Right hindlimb (tissue), 1 donor: Measurements from ENCODE around the gene FBXW9.
A peak's percentile ranks its signal among the peaks of the same experiment; 100 is the strongest.
"Not testable (repeated sequence)": the region's sequence is repeated elsewhere in the genome, so short reads cannot be mapped to it uniquely, and the experiment has no call there.

ENCODE experiments used
- DNase-seq: peaks from one replicate; pipeline ENCODE4 v3.0.0-alpha.2; 2018

The FBXW9 gene

DNA sequence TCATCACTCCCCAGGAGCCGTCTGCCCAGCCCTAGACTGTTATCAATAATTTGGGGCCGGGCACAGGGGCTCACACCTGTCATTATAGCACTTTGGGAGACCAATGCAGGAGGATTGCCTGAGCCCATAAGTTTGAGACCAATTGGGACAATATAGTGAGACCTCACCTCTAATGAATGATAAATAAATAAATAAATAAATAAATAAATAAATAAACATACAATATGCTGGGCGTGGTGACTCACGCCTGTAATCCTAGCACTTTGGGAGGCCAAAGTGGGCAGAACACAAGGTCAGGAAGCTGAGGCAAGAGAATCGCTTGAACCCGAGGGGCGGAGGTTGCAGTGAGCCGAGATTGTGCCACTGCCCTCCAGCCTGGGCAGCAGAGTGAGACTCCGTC lies 16.9 kb upstream of the FBXW9 start:
- not testable (repeated sequence) for DNase-seq

DNA sequence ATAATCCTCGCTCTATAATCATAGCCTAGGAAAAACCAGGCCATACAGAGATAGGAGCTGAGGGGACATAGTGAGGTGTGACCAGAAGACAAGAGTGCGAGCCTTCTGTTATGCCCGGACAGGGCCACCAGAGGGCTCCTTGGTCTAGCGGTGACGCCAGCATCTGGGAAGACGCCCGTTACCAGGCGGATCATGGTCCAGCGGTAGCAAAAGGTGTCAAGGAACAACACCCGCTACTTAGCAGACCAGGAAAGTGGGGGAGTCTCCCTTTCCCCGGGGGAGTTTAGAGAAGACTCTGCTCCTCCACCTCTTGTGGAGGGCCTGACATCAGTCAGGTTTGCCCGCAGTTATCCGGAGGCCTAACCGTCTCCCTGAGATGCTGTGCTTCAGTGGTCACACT lies 15.6 kb upstream of the FBXW9 start:
- DNase-seq, result not testable (repeated sequence)

DNA sequence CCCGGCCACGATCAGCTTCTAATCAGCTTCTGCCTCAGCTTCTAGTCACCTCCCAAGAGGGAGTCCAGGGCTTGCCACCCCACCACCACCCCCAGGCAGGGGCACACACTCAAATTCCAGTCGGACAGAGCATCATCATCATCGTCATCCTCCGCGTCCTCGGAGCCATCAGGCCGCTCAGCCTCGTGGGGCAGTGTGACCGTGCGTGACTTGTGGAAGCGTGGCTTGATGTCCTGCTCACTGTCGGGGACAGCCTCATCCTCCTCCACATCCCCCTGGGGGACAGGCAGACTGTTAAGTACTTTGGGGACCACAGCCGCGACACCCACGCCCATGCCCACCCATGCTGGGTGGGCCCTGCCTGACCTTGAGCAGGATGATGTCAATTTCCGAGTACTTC lies 14.8 kb upstream of the FBXW9 start:
- DNase-seq, result no peak

DNA sequence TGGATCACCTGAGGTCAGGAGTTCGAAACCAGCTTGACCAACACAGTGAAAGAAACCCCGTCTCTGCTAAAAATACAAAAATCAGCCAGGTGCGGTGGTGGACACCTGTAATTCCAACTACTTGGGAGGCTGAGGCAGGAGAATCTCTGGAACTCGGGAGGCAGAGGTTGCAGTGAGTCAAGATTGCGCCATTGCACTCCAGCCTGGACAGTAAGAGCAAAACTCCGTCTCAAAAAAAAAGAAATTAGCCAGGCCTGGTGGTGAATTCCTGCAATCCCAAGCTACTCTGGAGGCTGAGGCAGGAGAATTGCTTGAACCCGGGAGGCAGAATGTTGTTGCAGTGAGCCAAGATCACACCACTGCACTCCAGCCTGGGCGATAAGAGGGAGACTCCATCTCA lies 12.2 kb upstream of the FBXW9 start:
- no peak for DNase-seq

DNA sequence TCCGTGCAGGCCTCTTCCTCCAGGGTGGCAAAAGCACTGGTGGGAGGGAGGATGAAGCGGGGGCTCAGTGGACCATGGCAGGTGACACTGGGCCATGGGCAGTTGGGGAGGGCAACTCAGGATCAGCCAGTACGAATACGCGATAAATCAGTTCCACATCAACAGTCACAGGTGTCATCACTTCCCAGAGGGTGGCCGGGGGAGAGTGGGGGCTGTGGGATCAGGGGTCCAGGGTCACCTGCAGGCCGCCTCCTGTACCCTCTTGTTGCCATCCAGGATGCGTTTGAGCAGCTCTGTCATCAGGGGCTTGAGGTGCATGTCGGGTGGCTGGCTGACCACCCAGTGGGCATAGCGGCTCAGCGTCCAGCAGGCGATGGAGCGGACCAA lies 9.9 kb upstream of the FBXW9 start:
- DNase-seq, result no peak

DNA sequence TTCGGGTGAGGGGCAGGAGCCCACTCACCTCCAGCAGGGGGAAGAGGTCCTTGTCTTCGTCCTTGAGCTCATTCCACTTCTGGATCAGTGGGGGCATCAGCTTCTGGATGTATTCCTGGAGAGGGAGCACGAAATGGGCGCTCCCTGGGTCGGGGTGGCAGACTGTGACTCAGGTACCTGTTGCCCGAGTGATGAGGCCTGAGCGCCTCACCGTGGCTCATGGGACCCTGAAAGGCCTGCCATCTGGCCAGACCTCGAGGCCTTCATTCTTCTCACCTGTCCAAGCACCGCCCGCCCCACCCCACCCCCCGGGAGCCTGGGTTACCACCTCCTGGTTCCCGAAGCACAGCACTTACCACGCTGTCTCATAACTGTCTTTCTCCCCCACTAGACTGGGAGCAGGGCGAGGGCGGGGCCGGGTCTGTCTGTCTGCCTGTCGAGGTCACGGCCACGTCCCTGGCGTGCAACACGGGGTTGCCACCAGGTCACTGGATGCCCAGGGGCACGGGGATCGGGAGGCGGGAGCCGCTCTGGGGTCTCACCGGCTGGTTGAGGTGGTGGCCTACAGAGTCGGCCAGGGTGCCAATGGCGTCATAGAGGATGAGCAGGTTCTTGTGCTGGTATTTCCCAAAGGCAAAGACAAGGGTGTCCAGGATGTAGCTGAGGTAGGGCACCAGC lies 9.4 kb upstream of the FBXW9 start:
- DNase-seq, result no peak

DNA sequence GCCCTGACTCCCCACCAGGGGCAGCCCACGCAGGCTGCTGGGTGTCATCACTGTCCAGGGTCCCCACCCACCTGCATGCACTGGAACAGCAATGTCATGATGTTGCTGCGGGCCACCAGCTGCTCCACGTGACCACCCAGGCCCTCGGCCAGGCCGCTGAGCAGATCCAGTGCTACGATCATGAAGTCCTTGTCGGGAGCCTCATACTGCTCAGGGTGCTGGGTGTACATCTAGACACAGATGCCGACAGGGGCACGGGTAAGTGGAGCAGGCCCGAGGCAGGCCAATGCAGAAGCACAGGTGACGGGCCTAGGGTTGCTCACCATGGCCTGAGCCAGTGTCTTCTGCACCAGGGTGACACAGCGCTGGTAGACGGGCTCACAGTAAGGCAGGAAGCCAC lies 8.7 kb upstream of the FBXW9 start:
- no peak for DNase-seq

DNA sequence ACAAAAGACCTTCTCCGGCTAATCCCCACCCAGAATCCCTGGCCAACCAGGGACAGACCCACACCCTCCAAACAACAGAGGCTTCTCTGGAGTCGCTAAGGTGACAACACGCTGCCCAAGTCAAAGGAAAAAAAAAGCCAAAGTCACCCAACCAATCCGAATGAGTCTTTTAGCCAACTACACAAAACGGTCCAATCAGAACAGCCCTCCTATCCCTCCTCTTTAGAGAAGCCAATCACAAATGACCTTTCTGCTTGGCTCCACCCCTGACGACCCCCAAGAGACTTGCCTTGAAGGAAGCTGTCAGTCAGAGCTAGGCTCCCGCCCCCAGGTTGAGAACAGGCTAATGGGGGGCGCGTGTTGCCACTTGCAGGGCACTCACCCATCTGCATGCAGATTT lies 6.6 kb upstream of the FBXW9 start:
- DNase-seq, result no peak

DNA sequence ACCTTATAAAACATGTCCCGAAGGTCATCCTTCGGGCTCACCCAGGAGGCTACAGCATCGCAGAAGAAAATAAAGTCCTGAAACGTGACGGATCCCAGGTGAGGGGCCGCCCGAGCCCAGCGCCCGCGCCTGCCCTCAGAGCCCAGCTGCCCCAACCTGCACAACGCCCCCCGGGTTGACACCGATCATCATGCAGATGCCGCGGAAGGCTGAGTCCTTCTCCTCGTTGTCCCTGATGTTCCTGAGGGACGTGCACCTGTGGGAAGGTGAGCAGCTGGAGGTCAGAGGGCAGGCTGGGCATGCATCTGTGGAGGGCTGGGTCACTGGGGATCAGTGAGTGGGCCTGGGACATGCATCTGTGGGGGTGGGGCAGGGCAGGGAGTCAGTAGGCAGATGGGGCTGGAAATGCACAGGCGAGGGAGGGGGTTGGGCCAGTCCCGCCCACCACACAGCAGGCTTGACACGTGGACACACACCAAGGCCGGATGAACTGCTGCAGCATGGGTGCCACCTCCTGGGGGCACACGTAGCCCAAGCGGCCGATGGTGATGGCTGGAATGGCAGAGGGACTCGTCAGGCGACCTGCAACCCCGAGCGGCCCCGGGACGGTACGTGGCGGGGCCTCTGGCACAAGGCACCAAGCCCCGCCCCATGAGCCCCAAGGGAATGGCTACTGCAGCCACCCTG lies 5.3 kb upstream of the FBXW9 start:
- DNase-seq, result no peak

DNA sequence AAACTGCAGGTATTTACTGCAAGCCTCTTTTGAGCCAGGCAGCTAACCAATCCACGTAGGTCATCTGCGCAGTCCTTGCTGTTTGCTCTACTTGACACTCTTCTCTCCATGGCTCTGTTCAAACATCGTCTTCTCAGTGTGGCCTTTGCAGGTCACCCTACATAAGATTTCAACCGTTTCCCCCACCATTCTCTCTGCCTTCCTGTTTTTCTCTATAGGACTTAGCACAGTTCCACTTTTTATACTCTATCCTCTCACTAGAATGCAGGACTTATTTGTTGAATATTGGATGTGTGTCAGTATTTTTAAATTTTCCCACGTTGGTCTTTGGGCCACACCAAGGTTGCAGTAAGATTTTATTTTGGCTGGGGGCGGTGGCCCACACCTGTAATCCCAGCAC lies 1.7 kb upstream of the FBXW9 start:
- no peak for DNase-seq

DNA sequence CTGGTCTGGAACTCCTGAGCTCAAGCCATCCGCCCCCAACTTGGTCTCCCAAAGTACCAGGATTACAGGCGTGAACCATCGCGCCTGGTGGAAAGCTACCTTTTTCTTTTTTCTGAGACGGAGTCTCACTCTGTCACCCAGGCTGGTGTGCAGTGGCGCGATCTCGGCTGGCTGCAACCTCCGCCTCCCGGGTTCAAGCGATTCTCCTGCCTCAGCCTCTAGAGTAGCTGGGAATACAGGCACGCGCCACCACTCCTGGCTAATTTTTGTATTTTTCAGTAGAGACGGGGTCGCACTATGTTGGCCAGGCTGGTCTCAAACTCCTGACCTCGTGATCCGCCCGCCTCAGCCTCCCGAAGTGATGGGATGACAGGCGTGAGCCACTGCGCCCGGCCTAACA lies 994 bp upstream of the FBXW9 start:
- not testable (repeated sequence) for DNase-seq

DNA sequence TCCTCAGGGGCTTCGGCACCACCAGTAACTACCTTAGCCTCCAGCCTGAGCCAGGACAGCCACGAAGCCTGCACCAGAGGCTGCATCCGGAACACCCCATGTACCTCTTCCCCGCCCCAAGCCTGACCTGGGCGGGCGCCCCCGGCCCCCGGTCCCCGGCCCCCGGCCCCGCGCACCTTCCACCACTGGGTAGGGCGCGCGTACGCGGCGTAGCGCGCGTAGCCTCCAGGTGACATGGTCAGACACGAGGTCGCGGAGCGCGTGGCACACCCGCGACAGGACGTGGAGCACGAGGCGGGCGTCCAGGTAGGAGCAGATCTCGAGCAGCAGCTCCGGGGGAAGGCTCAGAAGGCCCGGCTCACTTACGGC lies 450 bp downstream of the FBXW9 start:
- DNase-seq, result no peak

DNA sequence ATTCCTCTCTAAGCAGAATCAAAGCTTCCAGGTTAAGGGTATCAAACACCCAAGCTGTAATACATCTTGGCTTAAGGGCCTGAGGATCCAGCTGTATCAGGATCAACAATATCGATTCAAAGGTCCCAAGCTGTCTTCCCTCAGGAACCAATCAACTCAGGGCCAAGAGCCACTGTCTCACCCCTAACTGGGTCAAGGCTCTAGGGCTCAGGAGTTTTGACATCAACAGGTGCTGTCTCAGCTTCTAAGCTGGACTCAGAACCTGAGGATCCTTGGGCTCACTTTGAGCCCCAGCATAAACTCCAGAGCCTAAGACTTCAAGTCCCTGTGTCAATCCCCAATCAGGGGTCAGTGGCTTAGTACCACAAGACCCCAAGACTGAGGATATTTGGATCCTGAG lies 917 bp downstream of the FBXW9 start:
- no peak for DNase-seq

DNA sequence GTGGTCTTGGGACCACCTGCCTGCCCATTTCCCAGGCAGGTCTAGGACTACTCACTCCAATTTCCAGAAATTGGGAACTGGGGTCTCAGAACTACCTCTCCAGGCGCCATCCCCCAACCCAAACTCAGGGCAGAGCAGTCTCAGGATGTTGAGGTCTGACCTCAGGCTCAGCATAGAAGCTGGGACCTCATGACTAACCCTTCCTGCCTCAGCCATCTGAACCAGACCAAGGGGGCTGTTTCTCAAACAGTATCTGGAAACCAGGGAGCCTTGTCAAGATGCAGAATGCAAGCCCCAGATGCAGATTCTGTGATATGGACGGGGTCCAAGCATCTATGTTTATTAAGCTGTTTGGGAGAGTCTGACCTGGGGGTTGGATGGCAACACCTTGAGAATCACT lies 1.3 kb downstream of the FBXW9 start:
- no peak for DNase-seq

DNA sequence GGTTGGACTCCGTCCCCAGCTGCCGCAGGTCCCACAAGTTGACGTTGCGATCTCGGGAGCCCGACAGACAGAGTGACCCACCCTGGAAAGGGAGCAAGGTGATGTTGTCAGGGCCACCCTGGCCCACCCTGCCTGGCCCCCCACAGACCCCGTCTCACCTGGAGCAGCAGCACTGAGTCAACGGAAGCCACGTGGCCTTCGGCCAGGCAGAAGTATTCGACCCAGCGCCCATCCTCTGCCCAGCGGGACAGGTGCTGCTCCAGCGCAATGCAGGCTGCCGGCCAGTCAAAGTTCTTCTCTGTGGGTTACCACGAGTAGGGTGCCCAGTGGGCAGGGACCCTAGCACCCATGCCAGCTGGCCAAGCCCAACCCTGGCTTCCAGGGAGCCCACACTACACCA lies 1.8 kb downstream of the FBXW9 start:
- no peak for DNase-seq

DNA sequence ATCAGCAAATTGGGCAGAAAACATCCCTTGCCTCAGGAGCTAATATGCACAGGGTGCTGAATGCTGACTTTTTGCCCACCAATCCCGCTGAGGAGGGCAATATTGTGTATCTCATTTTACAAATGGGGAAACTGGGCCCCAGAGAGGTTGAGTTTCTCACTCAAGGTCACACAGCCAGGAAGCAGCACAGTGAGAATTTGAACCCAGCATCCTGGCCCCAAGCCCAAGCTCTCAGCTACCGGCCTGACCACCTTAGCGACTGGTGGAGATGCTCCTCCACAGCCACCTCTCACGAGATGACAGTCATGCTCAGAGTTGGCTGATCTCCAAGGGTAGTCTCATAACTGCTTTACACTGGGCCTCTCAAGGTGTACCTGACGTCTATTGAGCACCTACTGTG lies 3.5 kb downstream of the FBXW9 start:
- no peak for DNase-seq

DNA sequence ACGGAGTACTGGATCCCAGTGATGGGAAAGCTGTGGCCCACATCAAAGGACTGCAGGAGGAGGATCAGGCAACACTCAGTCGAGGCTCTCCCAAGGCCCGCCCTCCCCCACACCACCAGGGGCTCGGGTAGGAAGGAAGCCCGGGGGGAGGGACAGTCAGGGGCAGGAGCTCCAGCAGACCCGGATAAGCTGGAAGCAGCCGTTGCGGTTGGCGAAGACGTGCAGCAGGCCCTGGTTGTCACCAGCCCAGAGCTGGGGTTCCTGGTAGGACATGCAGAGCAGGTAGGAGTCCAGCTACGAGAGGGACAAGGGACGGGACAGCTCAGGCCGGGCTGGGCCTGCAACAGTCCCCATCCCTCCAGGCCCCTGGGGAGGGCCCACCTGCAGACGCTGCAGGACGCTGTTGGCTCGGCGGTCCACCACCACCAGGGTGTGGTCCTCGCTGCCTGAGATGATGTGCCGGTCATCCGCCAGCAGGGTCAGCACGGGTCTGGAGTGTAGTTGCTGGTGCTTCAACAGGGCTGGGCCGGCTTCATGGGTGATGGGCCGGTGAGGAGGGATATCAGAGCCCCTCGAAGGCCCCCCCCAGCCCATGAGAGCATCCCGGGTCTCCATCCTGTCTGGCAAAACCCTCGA lies 6.7 kb downstream of the FBXW9 start:
- DNase-seq, result no peak

DNA sequence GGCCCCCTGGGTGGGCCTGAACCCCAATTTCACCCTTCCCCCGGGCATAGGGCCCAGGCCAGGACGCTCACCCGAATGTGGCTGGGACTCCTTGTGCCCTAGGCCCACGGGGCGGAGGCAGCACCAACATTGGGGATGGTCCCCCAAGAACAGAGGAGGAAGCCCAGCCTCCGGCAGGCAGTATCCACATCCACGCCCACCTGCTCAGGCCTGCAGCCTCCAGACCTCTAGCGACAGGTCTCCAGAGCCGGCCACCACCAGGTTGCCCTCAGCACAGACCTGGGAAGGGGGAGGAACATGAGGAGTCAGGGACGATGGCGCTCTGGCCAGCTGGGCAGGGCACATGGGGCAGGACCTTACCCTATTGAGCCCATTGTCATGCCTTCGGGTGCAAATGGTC lies 7.4 kb downstream of the FBXW9 start:
- DNase-seq, result no peak

DNA sequence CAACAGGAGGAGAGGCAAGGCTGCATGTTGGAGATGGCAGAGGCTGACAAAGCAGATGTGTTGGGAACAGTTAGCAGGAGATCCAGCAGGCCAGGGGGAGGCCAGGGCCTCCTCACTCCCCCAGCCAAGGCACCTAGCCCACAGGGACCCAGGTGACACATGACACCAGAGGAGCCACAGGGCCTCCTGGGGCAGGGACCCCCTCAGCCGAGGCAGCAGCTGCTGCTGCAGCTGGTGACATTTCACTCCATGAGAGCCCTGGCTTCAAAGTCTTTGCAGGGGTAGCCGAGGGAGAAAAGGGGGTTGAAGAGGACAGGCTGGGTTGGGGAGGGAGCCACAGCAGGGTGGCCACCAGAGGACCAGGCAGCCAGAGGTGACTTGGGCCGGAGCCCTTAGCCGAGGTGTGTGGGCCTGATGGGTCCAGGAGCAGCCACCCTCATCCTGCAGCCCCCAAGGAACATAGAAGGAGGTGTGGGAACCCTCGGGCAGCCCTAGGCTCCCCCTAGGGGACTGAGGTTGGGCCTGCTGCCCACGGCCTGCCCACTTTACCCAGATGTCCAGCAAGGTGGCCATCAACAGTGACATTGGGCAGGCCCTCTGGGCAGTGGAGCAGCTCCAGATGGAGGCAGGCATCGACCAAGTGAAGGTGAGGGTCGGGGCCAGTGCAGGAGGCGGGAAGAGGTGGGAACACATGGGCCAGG lies 8.8 kb downstream of the FBXW9 start, which contains the start of gene GNG14:
Gene GNG14, plus strand, starts transcription at position 503 of the 701 bp plus-strand sequence. Its CDS starts 51 bp downstream, at position 554.
- no peak for DNase-seq

DNA sequence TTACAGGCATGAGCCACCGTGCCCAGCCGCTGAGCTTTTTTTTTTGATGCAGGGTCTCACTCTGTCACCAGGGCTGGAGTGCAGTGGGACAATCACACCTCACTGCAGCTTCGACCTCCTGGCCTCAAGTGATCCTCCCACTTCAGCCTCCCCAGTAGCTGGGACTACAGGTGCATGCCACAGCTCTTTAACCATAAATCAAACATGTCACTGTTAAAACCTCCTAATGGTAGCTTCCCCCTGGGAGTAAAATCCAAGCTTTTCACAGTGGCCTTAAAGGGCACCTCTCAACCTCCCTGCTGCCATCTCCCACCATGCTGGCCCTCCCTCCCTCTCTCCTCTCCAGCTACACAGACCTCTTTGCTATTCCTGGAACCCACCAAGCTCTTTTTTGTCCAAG lies 10.6 kb downstream of the FBXW9 start:
- DNase-seq, result no peak

DNA sequence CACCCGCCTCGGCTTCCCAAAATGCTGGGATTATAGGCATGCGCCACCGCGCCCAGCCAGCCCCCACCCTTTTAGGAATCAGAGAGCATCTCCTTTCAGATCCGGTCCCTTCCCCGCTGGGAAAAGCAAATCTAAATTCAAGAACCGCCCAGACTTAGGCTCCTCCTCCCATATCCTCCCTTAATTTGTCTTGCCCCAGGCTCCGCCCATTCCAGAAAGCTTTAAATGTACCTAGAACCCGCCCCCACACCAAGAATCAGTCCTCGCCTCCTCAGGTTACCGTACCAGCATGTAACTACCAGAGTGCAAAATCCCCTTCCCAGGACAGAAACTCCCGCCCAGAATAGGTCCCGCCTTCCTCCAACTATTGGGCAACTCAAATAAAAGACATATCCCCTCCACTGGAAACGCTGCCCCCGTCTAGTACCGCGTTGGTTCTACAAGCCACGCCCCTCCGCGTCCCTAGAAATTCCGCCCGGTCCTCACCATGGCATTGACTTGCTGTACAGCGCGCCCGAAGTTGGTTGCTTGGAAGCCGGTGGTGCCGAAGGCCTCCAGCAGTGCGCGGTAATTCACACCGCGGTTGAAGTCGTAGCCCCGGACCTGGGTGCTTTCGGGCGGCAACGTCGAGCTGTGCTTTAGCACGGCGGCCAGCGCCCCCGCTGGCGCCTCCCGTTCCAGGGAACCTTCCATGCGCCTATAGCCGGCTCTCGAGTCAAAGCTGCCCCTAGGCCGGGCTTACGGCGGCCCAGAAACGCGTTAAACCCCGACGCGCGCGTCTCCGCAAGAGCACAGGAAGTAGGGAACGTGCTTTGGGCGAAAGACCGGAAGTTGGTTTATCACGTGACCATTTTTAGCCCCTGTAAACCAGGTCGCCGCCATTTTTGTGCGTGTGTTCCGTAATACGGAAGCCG lies 15.1 kb downstream of the FBXW9 start, which contains the start of gene DHPS:
Gene DHPS, minus strand, starts transcription at position 807 of the 914 bp plus-strand sequence. Its CDS starts 114 bp downstream, at position 693.
- DNase-seq, result peak; percentile 95

DNA sequence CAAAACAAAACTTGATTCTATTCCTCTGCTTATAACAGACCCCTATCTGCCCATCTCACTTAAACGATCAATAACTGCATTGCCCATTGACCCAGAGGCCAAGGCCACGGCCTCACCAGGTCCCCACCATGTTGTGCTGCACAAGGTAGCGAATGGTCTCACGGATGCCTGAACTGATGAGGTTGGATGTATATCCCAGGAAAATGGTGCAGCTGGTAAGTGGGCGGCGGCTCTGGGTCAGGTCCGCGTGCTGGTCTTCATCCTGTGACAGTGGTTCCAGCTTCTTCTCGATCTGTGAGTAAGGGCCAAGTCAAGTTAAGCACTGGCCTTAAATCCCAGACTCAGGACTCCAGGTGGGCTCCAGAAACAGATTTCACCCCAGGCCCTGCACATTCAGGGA lies 16.4 kb downstream of the FBXW9 start:
- no peak for DNase-seq

DNA sequence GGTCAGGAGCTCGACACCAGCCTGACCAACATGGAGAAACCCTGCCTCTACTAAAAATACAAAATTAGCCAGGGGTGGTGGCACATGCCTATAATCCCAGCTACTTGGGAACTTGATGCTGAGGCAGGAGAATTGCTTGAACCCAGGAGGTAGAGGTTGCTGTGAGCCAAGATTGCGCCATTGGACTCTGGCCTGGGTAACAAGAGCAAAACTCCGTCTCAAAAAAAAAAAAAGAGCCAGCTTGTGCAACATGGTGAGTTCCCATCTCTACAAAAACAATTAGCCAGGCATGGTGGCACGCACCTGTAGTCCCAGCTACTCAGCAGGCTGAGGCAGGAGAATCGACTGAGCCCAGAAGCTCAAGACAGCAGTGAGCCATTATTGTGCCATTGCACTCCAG lies 18.4 kb downstream of the FBXW9 start:
- DNase-seq, result not testable (repeated sequence)
